ENCODE measurements around the gene RSU1.

The RSU1 gene

DNA sequence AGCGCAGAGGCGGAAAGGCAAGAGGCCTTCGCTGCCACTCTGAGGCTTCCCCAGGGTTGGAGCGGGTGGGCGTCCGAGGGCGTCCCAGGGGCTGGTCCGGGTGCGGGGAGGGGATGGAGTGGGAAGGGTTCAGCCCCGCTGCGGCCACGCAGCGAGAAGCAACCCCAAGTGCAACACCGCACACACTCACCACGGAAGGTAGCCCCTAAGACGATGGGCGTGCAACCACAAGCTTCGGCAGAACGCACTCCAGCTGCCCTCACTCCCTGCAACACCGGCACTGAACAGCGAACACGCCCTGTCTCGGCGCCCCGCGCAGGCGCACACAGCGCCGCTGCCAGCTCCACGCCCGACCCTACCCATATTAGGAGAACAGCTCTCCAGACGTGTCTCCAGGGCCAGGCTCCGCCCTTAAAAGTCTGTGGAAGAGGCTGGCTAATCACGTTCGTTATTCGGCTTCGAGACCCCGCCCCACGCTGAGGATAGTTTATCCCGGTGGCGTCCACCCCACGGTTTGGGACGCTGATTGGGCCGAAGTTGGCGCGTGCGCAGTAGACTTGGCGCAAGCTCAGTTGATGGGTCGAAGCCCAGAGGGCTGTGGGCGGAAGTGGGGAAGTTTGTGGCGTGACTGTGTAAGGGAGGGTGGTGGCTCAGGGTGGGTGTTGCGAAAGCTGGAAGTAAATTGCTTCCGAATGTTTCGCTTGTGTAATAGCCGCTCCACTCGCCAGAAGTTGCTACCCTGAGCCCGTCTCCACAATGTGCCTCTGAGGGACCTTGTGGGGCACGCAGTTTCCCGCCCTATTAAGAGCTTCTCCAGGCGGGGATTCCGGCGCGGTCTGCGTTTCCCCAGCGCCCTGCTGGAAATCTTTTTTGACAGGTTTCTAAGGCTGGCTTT, at the start of gene RSU1:
Gene RSU1 (minus strand): TSS at position 300 of the 895 bp plus-strand sequence. CDS start 343 bp downstream, outside the sequence.
- peaks cover 0 to 6% of the 10 kb centered on the region in 2 donors for H3K9me3 ChIP-seq (ENCODE audit: control insufficient read depth in 1 of 2, low read length in 2 of 2)
- peak within 1 kb of the TSS; percentile 94 to 95 for H3K4me3 ChIP-seq (ENCODE audit: low read depth in 1 of 2, low read length in 2 of 2)
- peak within 1 kb of the TSS; percentile 76 for H3K27ac ChIP-seq (ENCODE audit: low read depth, low read length)
- H3K27me3 ChIP-seq (ENCODE audit: control insufficient read depth in 1 of 2, insufficient read depth in 2 of 2, low read length in 2 of 2) = peaks cover 0 to 14% of the 10 kb centered on the region in 2 donors
- peaks cover 12 to 14% of the 10 kb centered on the region in 2 donors for H3K4me1 ChIP-seq (ENCODE audit: control insufficient read depth in 1 of 2, insufficient read depth in 2 of 2, low read length in 2 of 2)
- H3K36me3 ChIP-seq (ENCODE audit: control insufficient read depth in 1 of 2, insufficient read depth in 2 of 2, low read length in 2 of 2) = no peaks in the 10 kb centered on the region
- peak within 1 kb of the TSS; percentile 86 to 94 for H3K9ac ChIP-seq (ENCODE audit: low read depth in 1 of 2, low read length in 2 of 2)

GRCh38 chr10:16866541-16867275, 49.5 kb upstream of the RSU1 start:
- H3K27ac ChIP-seq (ENCODE audit: low read depth, low read length) = no peak overlapping the region
- no peaks in the 10 kb centered on the region for H3K36me3 ChIP-seq (ENCODE audit: control insufficient read depth in 1 of 2, insufficient read depth in 2 of 2, low read length in 2 of 2)
- no peaks in the 10 kb centered on the region for H3K9me3 ChIP-seq (ENCODE audit: control insufficient read depth in 1 of 2, low read length in 2 of 2)
- H3K9ac ChIP-seq (ENCODE audit: low read depth in 1 of 2, low read length in 2 of 2) = no peak overlapping the region
- H3K4me1 ChIP-seq (ENCODE audit: control insufficient read depth in 1 of 2, insufficient read depth in 2 of 2, low read length in 2 of 2) = no peaks in the 10 kb centered on the region
- no peak overlapping the region for H3K4me3 ChIP-seq (ENCODE audit: low read depth in 1 of 2, low read length in 2 of 2)
- peaks cover 0 to 2% of the 10 kb centered on the region in 2 donors for H3K27me3 ChIP-seq (ENCODE audit: control insufficient read depth in 1 of 2, insufficient read depth in 2 of 2, low read length in 2 of 2)

GRCh38 chr10:16865766-16866165, 48.5 kb upstream of the RSU1 start:
- Histone ChIP-seq H3K36me3 (ENCODE audit: control insufficient read depth in 1 of 2, insufficient read depth in 2 of 2, low read length in 2 of 2) (no peaks in the 10 kb centered on the region), H3K27ac (ENCODE audit: low read depth, low read length) (no peak overlapping the region), H3K4me3 (ENCODE audit: low read depth in 1 of 2, low read length in 2 of 2) (no peak overlapping the region), H3K9ac (ENCODE audit: low read depth in 1 of 2, low read length in 2 of 2) (no peak overlapping the region), H3K9me3 (ENCODE audit: control insufficient read depth in 1 of 2, low read length in 2 of 2) (no peaks in the 10 kb centered on the region), H3K27me3 (ENCODE audit: control insufficient read depth in 1 of 2, insufficient read depth in 2 of 2, low read length in 2 of 2) (peaks cover 0 to 2% of the 10 kb centered on the region in 2 donors), H3K4me1 (ENCODE audit: control insufficient read depth in 1 of 2, insufficient read depth in 2 of 2, low read length in 2 of 2) (no peaks in the 10 kb centered on the region)

- H3K4me1 ChIP-seq (ENCODE audit: control insufficient read depth in 1 of 2, insufficient read depth in 2 of 2, low read length in 2 of 2) = no peaks in the 10 kb centered on the region
- H3K27me3 ChIP-seq (ENCODE audit: control insufficient read depth in 1 of 2, insufficient read depth in 2 of 2, low read length in 2 of 2) = no peaks in the 10 kb centered on the region
- H3K9me3 ChIP-seq (ENCODE audit: control insufficient read depth in 1 of 2, low read length in 2 of 2) = no peaks in the 10 kb centered on the region
- H3K4me3 ChIP-seq (ENCODE audit: low read depth in 1 of 2, low read length in 2 of 2) = no peak overlapping the region
- no peaks in the 10 kb centered on the region for H3K36me3 ChIP-seq (ENCODE audit: control insufficient read depth in 1 of 2, insufficient read depth in 2 of 2, low read length in 2 of 2)
- H3K9ac ChIP-seq (ENCODE audit: low read depth in 1 of 2, low read length in 2 of 2) = no peak overlapping the region
- H3K27ac ChIP-seq (ENCODE audit: low read depth, low read length) = no peak overlapping the region
Observed at GRCh38 chr10:16863766-16864165, 46.5 kb upstream of the RSU1 start.

- no peaks in the 10 kb centered on the region for H3K4me1 ChIP-seq (ENCODE audit: control insufficient read depth in 1 of 2, insufficient read depth in 2 of 2, low read length in 2 of 2)
- H3K4me3 ChIP-seq (ENCODE audit: low read depth in 1 of 2, low read length in 2 of 2) = no peak overlapping the region
- H3K27me3 ChIP-seq (ENCODE audit: control insufficient read depth in 1 of 2, insufficient read depth in 2 of 2, low read length in 2 of 2) = no peaks in the 10 kb centered on the region
- no peaks in the 10 kb centered on the region for H3K36me3 ChIP-seq (ENCODE audit: control insufficient read depth in 1 of 2, insufficient read depth in 2 of 2, low read length in 2 of 2)
- H3K27ac ChIP-seq (ENCODE audit: low read depth, low read length) = no peak overlapping the region
- no peak overlapping the region for H3K9ac ChIP-seq (ENCODE audit: low read depth in 1 of 2, low read length in 2 of 2)
- H3K9me3 ChIP-seq (ENCODE audit: control insufficient read depth in 1 of 2, low read length in 2 of 2) = no peaks in the 10 kb centered on the region
Observed at GRCh38 chr10:16857419-16857818, 40.2 kb upstream of the RSU1 start.

GRCh38 chr10:16856567-16856966, 39.3 kb upstream of the RSU1 start:
- Histone ChIP-seq H3K4me1 (ENCODE audit: control insufficient read depth in 1 of 2, insufficient read depth in 2 of 2, low read length in 2 of 2) (no peaks in the 10 kb centered on the region), H3K36me3 (ENCODE audit: control insufficient read depth in 1 of 2, insufficient read depth in 2 of 2, low read length in 2 of 2) (no peaks in the 10 kb centered on the region), H3K9ac (ENCODE audit: low read depth in 1 of 2, low read length in 2 of 2) (no peak overlapping the region), H3K4me3 (ENCODE audit: low read depth in 1 of 2, low read length in 2 of 2) (no peak overlapping the region), H3K27me3 (ENCODE audit: control insufficient read depth in 1 of 2, insufficient read depth in 2 of 2, low read length in 2 of 2) (no peaks in the 10 kb centered on the region), H3K9me3 (ENCODE audit: control insufficient read depth in 1 of 2, low read length in 2 of 2) (no peaks in the 10 kb centered on the region), H3K27ac (ENCODE audit: low read depth, low read length) (no peak overlapping the region)

- Histone ChIP-seq H3K9me3 (ENCODE audit: control insufficient read depth in 1 of 2, low read length in 2 of 2) (no peaks in the 10 kb centered on the region), H3K4me3 (ENCODE audit: low read depth in 1 of 2, low read length in 2 of 2) (no peak overlapping the region), H3K27ac (ENCODE audit: low read depth, low read length) (no peak overlapping the region), H3K36me3 (ENCODE audit: control insufficient read depth in 1 of 2, insufficient read depth in 2 of 2, low read length in 2 of 2) (no peaks in the 10 kb centered on the region), H3K9ac (ENCODE audit: low read depth in 1 of 2, low read length in 2 of 2) (no peak overlapping the region), H3K4me1 (ENCODE audit: control insufficient read depth in 1 of 2, insufficient read depth in 2 of 2, low read length in 2 of 2) (no peaks in the 10 kb centered on the region), H3K27me3 (ENCODE audit: control insufficient read depth in 1 of 2, insufficient read depth in 2 of 2, low read length in 2 of 2) (no peaks in the 10 kb centered on the region)
Observed at GRCh38 chr10:16856092-16856491, 38.9 kb upstream of the RSU1 start.

DNA sequence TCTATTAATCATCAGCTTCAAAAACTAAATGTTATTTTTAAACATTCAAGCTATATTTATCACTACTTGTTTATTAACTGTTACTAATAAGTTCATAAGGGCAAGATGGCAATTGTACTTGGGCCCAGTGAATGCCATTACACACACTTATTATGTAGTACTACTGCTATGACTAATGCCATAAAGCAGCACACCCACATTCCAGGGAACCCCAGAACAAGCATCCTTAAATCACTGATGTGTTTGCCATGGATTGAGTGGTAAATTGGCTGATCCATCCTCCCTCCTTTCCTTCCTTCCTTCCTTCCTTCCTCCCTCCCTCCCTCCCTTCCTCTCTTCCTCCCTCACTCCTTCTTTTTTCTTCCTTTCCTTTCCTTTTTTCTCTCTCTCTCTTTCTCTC, 37.4 kb upstream of the RSU1 start:
- no peaks in the 10 kb centered on the region for H3K36me3 ChIP-seq (ENCODE audit: control insufficient read depth in 1 of 2, insufficient read depth in 2 of 2, low read length in 2 of 2)

GRCh38 chr10:16853809-16854208, 36.6 kb upstream of the RSU1 start:
- Histone ChIP-seq H3K4me3 (ENCODE audit: low read depth in 1 of 2, low read length in 2 of 2) (no peak overlapping the region), H3K27me3 (ENCODE audit: control insufficient read depth in 1 of 2, insufficient read depth in 2 of 2, low read length in 2 of 2) (no peaks in the 10 kb centered on the region), H3K9me3 (ENCODE audit: control insufficient read depth in 1 of 2, low read length in 2 of 2) (no peaks in the 10 kb centered on the region), H3K27ac (ENCODE audit: low read depth, low read length) (no peak overlapping the region), H3K4me1 (ENCODE audit: control insufficient read depth in 1 of 2, insufficient read depth in 2 of 2, low read length in 2 of 2) (no peaks in the 10 kb centered on the region), H3K36me3 (ENCODE audit: control insufficient read depth in 1 of 2, insufficient read depth in 2 of 2, low read length in 2 of 2) (no peaks in the 10 kb centered on the region), H3K9ac (ENCODE audit: low read depth in 1 of 2, low read length in 2 of 2) (no peak overlapping the region)

More for the DNA sequence above, 37.4 kb upstream of the RSU1 start:
- H3K4me3 ChIP-seq (ENCODE audit: low read depth in 1 of 2, low read length in 2 of 2) = no peak overlapping the region
- H3K27me3 ChIP-seq (ENCODE audit: control insufficient read depth in 1 of 2, insufficient read depth in 2 of 2, low read length in 2 of 2) = no peaks in the 10 kb centered on the region
- H3K9me3 ChIP-seq (ENCODE audit: control insufficient read depth in 1 of 2, low read length in 2 of 2) = no peaks in the 10 kb centered on the region
- no peaks in the 10 kb centered on the region for H3K4me1 ChIP-seq (ENCODE audit: control insufficient read depth in 1 of 2, insufficient read depth in 2 of 2, low read length in 2 of 2)
- H3K27ac ChIP-seq (ENCODE audit: low read depth, low read length) = no peak overlapping the region
- H3K9ac ChIP-seq (ENCODE audit: low read depth in 1 of 2, low read length in 2 of 2) = no peak overlapping the region

- Histone ChIP-seq H3K27me3 (ENCODE audit: control insufficient read depth in 1 of 2, insufficient read depth in 2 of 2, low read length in 2 of 2) (no peaks in the 10 kb centered on the region), H3K27ac (ENCODE audit: low read depth, low read length) (no peak overlapping the region), H3K4me3 (ENCODE audit: low read depth in 1 of 2, low read length in 2 of 2) (no peak overlapping the region), H3K9ac (ENCODE audit: low read depth in 1 of 2, low read length in 2 of 2) (no peak overlapping the region), H3K4me1 (ENCODE audit: control insufficient read depth in 1 of 2, insufficient read depth in 2 of 2, low read length in 2 of 2) (no peaks in the 10 kb centered on the region), H3K36me3 (ENCODE audit: control insufficient read depth in 1 of 2, insufficient read depth in 2 of 2, low read length in 2 of 2) (no peaks in the 10 kb centered on the region), H3K9me3 (ENCODE audit: control insufficient read depth in 1 of 2, low read length in 2 of 2) (no peaks in the 10 kb centered on the region)
Observed at GRCh38 chr10:16853201-16853600, 36.0 kb upstream of the RSU1 start.

All from duodenal mucosa (tissue), 2 donors.